ENCODE data around the gene GAL.

Gene GAL

GRCh38 chr11:68677432-68677831, 6.9 kb upstream of the GAL start:
- Histone ChIP-seq H3K79me2 (ENCODE audit: insufficient read depth, low read length) (no peaks in the 10 kb centered on the region), H3K4me1 (ENCODE audit: insufficient read depth, low read length, poor library complexity, severe bottlenecking) (no peaks in the 10 kb centered on the region), H3K9me3 (ENCODE audit: insufficient read depth, low read depth, low read length) (no peaks in the 10 kb centered on the region), H3K36me3 (ENCODE audit: insufficient read depth, low read length) (no peaks in the 10 kb centered on the region), H4K20me1 (ENCODE audit: insufficient read depth, low read length, poor library complexity, severe bottlenecking) (no peaks in the 10 kb centered on the region), H3F3A (ENCODE audit: low read depth) (no peaks in the 10 kb centered on the region), H3K4me2 (ENCODE audit: low read depth, low read length, poor library complexity, severe bottlenecking) (no peak overlapping the region), H3K9ac (ENCODE audit: low read depth, low read length, poor library complexity, severe bottlenecking) (no peak overlapping the region), H3K27me3 (ENCODE audit: insufficient read depth, low read length, poor library complexity, severe bottlenecking) (no peaks in the 10 kb centered on the region), H3K9me2 (replicated peaks; ENCODE audit: low read depth, low read length) (no peaks in the 10 kb centered on the region), H3K4me3 (ENCODE audit: low read length, poor library complexity, severe bottlenecking) (no peak overlapping the region), H2AFZ (ENCODE audit: low read length) (no peak overlapping the region)
- no peak for TF ChIP-seq CTCF (conservative IDR thresholded peaks at IDR 0.05; ENCODE audit: low read length)
- TF ChIP-seq EZH2phosphoT487 (IDR thresholded peaks at IDR 0.05; ENCODE audit: borderline replicate concordance), result no peak

GRCh38 chr11:68678031-68678441, 6.3 kb upstream of the GAL start:
- Histone ChIP-seq H3F3A (ENCODE audit: low read depth) (no peaks in the 10 kb centered on the region), H3K4me2 (ENCODE audit: low read depth, low read length, poor library complexity, severe bottlenecking) (no peak overlapping the region), H3K4me3 (ENCODE audit: low read length, poor library complexity, severe bottlenecking) (no peak overlapping the region), H3K9me3 (ENCODE audit: insufficient read depth, low read depth, low read length) (no peaks in the 10 kb centered on the region), H4K20me1 (ENCODE audit: insufficient read depth, low read length, poor library complexity, severe bottlenecking) (no peaks in the 10 kb centered on the region), H3K9ac (ENCODE audit: low read depth, low read length, poor library complexity, severe bottlenecking) (no peak overlapping the region), H3K27me3 (ENCODE audit: insufficient read depth, low read length, poor library complexity, severe bottlenecking) (no peaks in the 10 kb centered on the region), H3K9me2 (replicated peaks; ENCODE audit: low read depth, low read length) (no peaks in the 10 kb centered on the region), H3K79me2 (ENCODE audit: insufficient read depth, low read length) (no peaks in the 10 kb centered on the region), H2AFZ (ENCODE audit: low read length) (no peak overlapping the region), H3K4me1 (ENCODE audit: insufficient read depth, low read length, poor library complexity, severe bottlenecking) (peaks cover 3% of the 10 kb centered on the region), H3K36me3 (ENCODE audit: insufficient read depth, low read length) (no peaks in the 10 kb centered on the region)
- TF ChIP-seq CTCF (conservative IDR thresholded peaks at IDR 0.05; ENCODE audit: low read length) (no peak), EZH2phosphoT487 (IDR thresholded peaks at IDR 0.05; ENCODE audit: borderline replicate concordance) (no peak)

GRCh38 chr11:68680541-68681231, 3.7 kb upstream of the GAL start:
- TF ChIP-seq EZH2phosphoT487 (IDR thresholded peaks at IDR 0.05; ENCODE audit: borderline replicate concordance) (no peak), CTCF (conservative IDR thresholded peaks at IDR 0.05; ENCODE audit: low read length) (no peak)
- Histone ChIP-seq H3K79me2 (ENCODE audit: insufficient read depth, low read length) (no peaks in the 10 kb centered on the region), H3F3A (ENCODE audit: low read depth) (no peaks in the 10 kb centered on the region), H2AFZ (ENCODE audit: low read length) (no peak overlapping the region), H3K27me3 (ENCODE audit: insufficient read depth, low read length, poor library complexity, severe bottlenecking) (no peaks in the 10 kb centered on the region), H3K9ac (ENCODE audit: low read depth, low read length, poor library complexity, severe bottlenecking) (no peak overlapping the region), H3K4me2 (ENCODE audit: low read depth, low read length, poor library complexity, severe bottlenecking) (no peak overlapping the region), H3K4me3 (ENCODE audit: low read length, poor library complexity, severe bottlenecking) (no peak overlapping the region), H4K20me1 (ENCODE audit: insufficient read depth, low read length, poor library complexity, severe bottlenecking) (no peaks in the 10 kb centered on the region), H3K4me1 (ENCODE audit: insufficient read depth, low read length, poor library complexity, severe bottlenecking) (peaks cover 3% of the 10 kb centered on the region), H3K9me2 (replicated peaks; ENCODE audit: low read depth, low read length) (no peaks in the 10 kb centered on the region), H3K36me3 (ENCODE audit: insufficient read depth, low read length) (no peaks in the 10 kb centered on the region), H3K9me3 (ENCODE audit: insufficient read depth, low read depth, low read length) (no peaks in the 10 kb centered on the region)
